Natural killer cell (primary cell): ENCODE data around the gene CFAP107. TPM values are rescaled to one million over a fixed set of nuclear protein-coding genes. Genes with fewer than 3 reads are reported as not detected.

Experiments used
- ATAC-seq, 3 donors: fragments of 150-1000 bp in 2 of 3; fragments of 200-7000 bp in 1 of 3; cut with Tn5 transposase; 1 replicate in 1 of 3; 2 replicates in 2 of 3; pipeline ENCODE4 v1.10.0; 2021; ENCODE audit warnings: mild to moderate bottlenecking in 2 of 3, moderate library complexity in 2 of 3
- DNase-seq, 2 donors: peaks; one replicate each; pipeline versions ENCODE4 v3.0.0 to v3.0.0-alpha.2; 2013 to 2021; ENCODE audit warnings: mixed read lengths in 1 of 2
- H3K27ac ChIP-seq: one replicate; pipeline ENCODE4 v1.5.1; 2013; ENCODE audit warnings: mild to moderate bottlenecking, low read length
- H3K27me3 ChIP-seq: one replicate; pipeline ENCODE4 v1.6.1; 2013; ENCODE audit warnings: low read length; ENCODE audit not compliant: control insufficient read depth, insufficient read depth
- H3K36me3 ChIP-seq: one replicate; pipeline ENCODE4 v1.6.1; 2013; ENCODE audit warnings: low read length; ENCODE audit not compliant: control insufficient read depth, insufficient read depth
- H3K4me1 ChIP-seq: one replicate; pipeline ENCODE4 v1.6.1; 2013; ENCODE audit warnings: low read length; ENCODE audit not compliant: control insufficient read depth, insufficient read depth
- H3K4me3 ChIP-seq: one replicate; pipeline ENCODE4 v1.5.1; 2013; ENCODE audit warnings: low read length
- H3K9me3 ChIP-seq: one replicate; pipeline ENCODE4 v1.6.1; 2013; ENCODE audit warnings: low read length; ENCODE audit not compliant: control insufficient read depth, insufficient read depth
- H3K27ac Mint-ChIP-seq, 2 donors: one replicate each; pipeline ENCODE4 v1.8.0; 2022; ENCODE audit warnings: mild to moderate bottlenecking in 2 of 2, mixed read lengths in 2 of 2, moderate library complexity in 1 of 2
- H3K27me3 Mint-ChIP-seq, 2 donors: one replicate each; pipeline ENCODE4 v1.8.0; 2022; ENCODE audit warnings: low read depth in 2 of 2, mixed read lengths in 2 of 2
- H3K36me3 Mint-ChIP-seq: one replicate; pipeline ENCODE4 v1.8.0; 2022; ENCODE audit warnings: mixed read lengths
- H3K4me1 Mint-ChIP-seq, 2 donors: one replicate each; pipeline ENCODE4 v1.8.0; 2022; ENCODE audit warnings: mixed read lengths in 2 of 2
- H3K4me3 Mint-ChIP-seq: one replicate; pipeline ENCODE4 v1.8.0; 2022; ENCODE audit warnings: mild to moderate bottlenecking, moderate library complexity, mixed read lengths
- H3K9me3 Mint-ChIP-seq, 2 donors: one replicate each; pipeline ENCODE4 v1.8.0; 2022; ENCODE audit warnings: mixed read lengths in 2 of 2
- WGBS: methylation state at CpG from one replicate; pipeline ENCODE4 v1.1.7; 2013; ENCODE audit warnings: missing lambda C conversion rate; ENCODE audit not compliant: insufficient coverage; 5-methylcytosine and 5-hydroxymethylcytosine counted together
- intact Hi-C: fragments of 100-400 bp; cut with micrococcal nuclease; formaldehyde crosslinking; loops from one replicate; pipeline ENCODE4 v1.14.2; 2022
- total RNA-seq, 4 donors: library from RNA; stranded (reverse); fragments of 120-200 nt in 1 of 4; gene quantifications; one replicate each; pipeline versions ENCODE4 v1.2.3 to v1.2.4, GENCODE V29; 2013 to 2022
- TF ChIP-seq, protein P1 (sequence below): fragments of 200-600 bp; IDR thresholded peaks from one replicate; pipeline ENCODE4 v1.8.0; 2022; ENCODE audit warnings: antibody characterized with exemption

Gene CFAP107
- total RNA-seq, 3 donors from 2014 or later (not counting 1 experiment from before 2014, with no cell fraction given), result not detected

DNA sequence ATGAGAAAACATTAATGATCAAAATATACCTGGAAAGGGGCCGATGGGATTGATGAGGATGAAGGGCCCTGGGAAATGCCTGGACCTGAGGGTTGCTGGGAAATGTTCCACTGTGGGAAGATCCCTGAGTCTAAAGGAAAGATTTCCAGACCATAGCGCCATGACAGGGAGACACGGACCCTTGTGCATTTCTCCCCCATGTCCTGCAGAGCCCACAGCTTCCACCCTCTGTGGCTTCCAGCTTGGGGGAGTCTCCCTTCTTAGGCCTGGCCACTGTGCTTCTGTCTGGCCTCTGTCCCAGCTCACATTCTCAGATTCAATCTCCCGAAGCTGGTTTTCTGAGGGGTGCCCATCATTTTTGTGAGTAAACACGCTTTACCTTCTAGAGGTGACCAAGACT lies 26.5 kb downstream of the CFAP107 start:
- WGBS, result 85% methylated on average over 5 of the region's 5 CpGs
- intact Hi-C loops, result no loop called here
- H3K27ac ChIP-seq, result no peak overlapping the region
- no peak overlapping the region for H3K4me3 ChIP-seq
- Mint-ChIP-seq H3K27ac (no peak overlapping the region), H3K4me1 (no peaks in the 10 kb centered on the region), H3K27me3 (peaks cover 19 to 59% of the 10 kb centered on the region in 2 donors), H3K4me3 (no peak overlapping the region), H3K36me3 (no peaks in the 10 kb centered on the region), H3K9me3 (no peaks in the 10 kb centered on the region)
- no peaks in the 10 kb centered on the region for H3K36me3 ChIP-seq
- no peaks in the 10 kb centered on the region for H3K27me3 ChIP-seq
- DNase-seq (no peak), ATAC-seq (no peak)
- H3K4me1 ChIP-seq, result no peaks in the 10 kb centered on the region
- TF ChIP-seq, protein P1, sequence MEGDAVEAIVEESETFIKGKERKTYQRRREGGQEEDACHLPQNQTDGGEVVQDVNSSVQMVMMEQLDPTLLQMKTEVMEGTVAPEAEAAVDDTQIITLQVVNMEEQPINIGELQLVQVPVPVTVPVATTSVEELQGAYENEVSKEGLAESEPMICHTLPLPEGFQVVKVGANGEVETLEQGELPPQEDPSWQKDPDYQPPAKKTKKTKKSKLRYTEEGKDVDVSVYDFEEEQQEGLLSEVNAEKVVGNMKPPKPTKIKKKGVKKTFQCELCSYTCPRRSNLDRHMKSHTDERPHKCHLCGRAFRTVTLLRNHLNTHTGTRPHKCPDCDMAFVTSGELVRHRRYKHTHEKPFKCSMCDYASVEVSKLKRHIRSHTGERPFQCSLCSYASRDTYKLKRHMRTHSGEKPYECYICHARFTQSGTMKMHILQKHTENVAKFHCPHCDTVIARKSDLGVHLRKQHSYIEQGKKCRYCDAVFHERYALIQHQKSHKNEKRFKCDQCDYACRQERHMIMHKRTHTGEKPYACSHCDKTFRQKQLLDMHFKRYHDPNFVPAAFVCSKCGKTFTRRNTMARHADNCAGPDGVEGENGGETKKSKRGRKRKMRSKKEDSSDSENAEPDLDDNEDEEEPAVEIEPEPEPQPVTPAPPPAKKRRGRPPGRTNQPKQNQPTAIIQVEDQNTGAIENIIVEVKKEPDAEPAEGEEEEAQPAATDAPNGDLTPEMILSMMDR, result no peak
- no peaks in the 10 kb centered on the region for H3K9me3 ChIP-seq

DNA sequence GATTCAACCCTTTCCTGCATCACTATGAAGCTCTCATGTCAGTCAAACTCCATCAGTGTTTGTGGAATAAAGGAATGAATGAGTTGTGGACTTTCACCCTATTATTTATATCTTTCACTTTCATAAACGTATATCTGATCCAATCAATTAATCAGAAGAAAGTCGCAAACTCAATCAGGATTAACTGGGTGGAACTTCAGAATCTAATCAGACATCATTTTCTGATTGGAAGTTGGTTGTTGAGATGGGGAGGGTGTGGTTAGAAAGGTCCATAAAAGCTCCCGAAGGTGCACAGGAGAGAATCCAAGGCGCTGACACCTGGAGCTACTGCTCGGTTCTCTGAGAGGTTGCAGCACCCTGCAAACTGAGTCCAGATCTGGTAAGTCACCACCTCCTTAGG lies 27.4 kb downstream of the CFAP107 start, which contains the start of gene PRAMEF12:
PRAMEF12 (plus strand) TSS at position 301 of the 400 bp plus-strand sequence. CDS start 1,130 bp downstream, outside the sequence.
- H3K27me3 Mint-ChIP-seq, result peaks cover 19 to 54% of the 10 kb centered on the region in 2 donors

DNA sequence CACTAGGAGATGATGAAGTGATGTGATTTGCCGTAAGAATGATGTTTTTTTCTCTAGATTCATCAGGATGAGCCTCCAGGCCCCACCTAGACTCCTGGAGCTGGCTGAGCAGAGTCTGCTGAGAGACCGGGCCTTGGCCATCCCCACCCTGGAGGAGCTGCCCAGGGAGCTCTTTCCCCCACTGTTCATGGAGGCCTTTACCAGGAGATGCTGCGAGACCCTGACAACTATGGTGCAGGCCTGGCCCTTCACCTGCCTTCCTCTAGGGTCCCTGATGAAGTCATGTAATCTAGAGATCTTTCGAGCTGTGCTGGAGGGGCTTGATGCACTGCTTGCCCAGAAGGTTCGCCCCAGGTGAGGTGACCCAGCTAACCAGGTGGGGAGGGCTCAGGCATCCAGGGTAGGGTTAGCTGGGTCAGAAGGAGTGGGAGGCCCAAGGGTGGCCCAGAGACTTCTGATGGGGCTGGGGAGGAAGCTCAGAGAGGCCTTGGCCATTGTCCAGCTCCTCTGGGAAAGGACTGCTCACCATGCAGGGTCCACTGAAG lies 28.9 kb downstream of the CFAP107 start:
- Histone ChIP-seq H3K9me3 (no peaks in the 10 kb centered on the region), H3K27ac (no peak overlapping the region), H3K36me3 (no peaks in the 10 kb centered on the region), H3K27me3 (no peaks in the 10 kb centered on the region), H3K4me3 (no peak overlapping the region), H3K4me1 (no peaks in the 10 kb centered on the region)
- intact Hi-C loops, result no loop called here
- DNase-seq (no peak), ATAC-seq (no peak)
- Mint-ChIP-seq H3K27me3 (peaks cover 13 to 56% of the 10 kb centered on the region in 2 donors), H3K36me3 (no peaks in the 10 kb centered on the region), H3K27ac (no peak overlapping the region), H3K4me1 (no peaks in the 10 kb centered on the region), H3K9me3 (no peaks in the 10 kb centered on the region), H3K4me3 (no peak overlapping the region)
- WGBS, result 86% methylated on average over 5 of the region's 5 CpGs
- TF ChIP-seq, protein P1, result no peak

More for the DNA sequence above, 27.4 kb downstream of the CFAP107 start, which contains the start of gene PRAMEF12:
- H3K36me3 ChIP-seq, result no peaks in the 10 kb centered on the region
- Mint-ChIP-seq H3K36me3 (no peaks in the 10 kb centered on the region), H3K4me3 (no peak within 1 kb of the TSS), H3K4me1 (no peaks in the 10 kb centered on the region), H3K27ac (no peak within 1 kb of the TSS), H3K9me3 (no peaks in the 10 kb centered on the region)
- H3K27ac ChIP-seq, result no peak within 1 kb of the TSS
- intact Hi-C loops, result no loop called here
- no peak within 1 kb of the TSS for H3K4me3 ChIP-seq
- 90% methylated on average over 4 of the region's 5 CpGs for WGBS
- DNase-seq, result no peak
- no peaks in the 10 kb centered on the region for H3K4me1 ChIP-seq
- H3K9me3 ChIP-seq, result no peaks in the 10 kb centered on the region
- TF ChIP-seq, protein P1, result no peak
- H3K27me3 ChIP-seq, result no peaks in the 10 kb centered on the region
- ATAC-seq, result no peak

DNA sequence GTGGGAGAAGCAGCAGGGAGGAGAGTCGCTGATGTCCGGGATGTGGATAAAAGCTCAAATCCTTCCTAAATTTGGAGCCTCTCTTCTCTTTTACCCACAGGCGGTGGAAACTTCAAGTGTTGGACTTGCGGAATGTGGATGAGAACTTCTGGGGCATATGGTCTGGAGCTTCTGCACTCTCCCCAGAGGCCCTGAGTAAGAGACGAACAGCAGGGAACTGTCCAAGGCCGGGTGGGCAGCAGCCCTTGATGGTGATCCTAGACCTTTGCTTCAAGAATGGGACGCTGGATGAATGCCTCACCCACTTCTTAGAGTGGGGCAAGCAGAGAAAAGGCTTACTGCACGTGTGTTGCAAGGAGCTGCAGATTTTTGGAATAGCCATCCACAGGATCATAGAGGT lies 29.4 kb downstream of the CFAP107 start:
- ATAC-seq (no peak), DNase-seq (no peak)
- Mint-ChIP-seq H3K4me3 (no peak overlapping the region), H3K27me3 (peaks cover 9 to 50% of the 10 kb centered on the region in 2 donors), H3K4me1 (no peaks in the 10 kb centered on the region), H3K27ac (no peak overlapping the region), H3K36me3 (no peaks in the 10 kb centered on the region), H3K9me3 (no peaks in the 10 kb centered on the region)
- TF ChIP-seq, protein P1, result no peak
- Histone ChIP-seq H3K4me1 (no peaks in the 10 kb centered on the region), H3K36me3 (no peaks in the 10 kb centered on the region), H3K9me3 (no peaks in the 10 kb centered on the region), H3K27me3 (no peaks in the 10 kb centered on the region), H3K27ac (no peak overlapping the region), H3K4me3 (no peak overlapping the region)
- WGBS, result 80% methylated on average over 8 of the region's 8 CpGs
- intact Hi-C loops, result no loop called here
